Activated CD4-positive, alpha-beta T cell treated with anti-CD3 and anti-CD28 coated beads for 4 hours (primary cell): Measurements from ENCODE around the gene SLC2A5.
"Not testable (repeated sequence)": the region's sequence is repeated elsewhere in the genome, so short reads cannot be mapped to it uniquely, and the experiment has no call there.

Experiments used
- DNase-seq, 2 donors: peaks; one replicate each; pipeline ENCODE4 v3.0.0-alpha.2; 2020

Gene SLC2A5

GRCh38 chr1:9031484-9032259, 37.8 kb downstream of the SLC2A5 start:
- DNase-seq = no peak

GRCh38 chr1:9031077-9031476, 38.4 kb downstream of the SLC2A5 start:
- DNase-seq = not testable (repeated sequence)

- DNase-seq = no peak
Observed at GRCh38 chr1:9028921-9029705, 40.3 kb downstream of the SLC2A5 start.

DNA sequence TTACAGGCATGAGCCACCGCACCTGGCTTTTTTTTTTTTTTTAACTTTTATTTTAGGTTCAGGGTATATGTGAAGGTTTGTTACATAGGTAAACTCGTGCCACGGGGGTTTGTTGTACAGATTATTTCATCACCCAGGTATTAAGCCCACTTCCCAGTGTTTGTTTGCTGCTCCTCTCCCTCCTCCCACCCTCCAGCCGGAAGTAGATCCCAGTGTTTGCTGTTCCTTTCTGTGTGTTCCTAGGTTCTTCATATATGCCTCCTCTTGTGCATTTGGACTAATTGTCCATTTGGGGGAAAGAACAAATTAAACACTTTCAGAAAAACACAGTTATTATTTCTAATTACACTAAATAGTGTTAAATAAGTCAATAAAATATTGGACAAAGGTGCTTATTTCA, 42.1 kb downstream of the SLC2A5 start:
- no peak for DNase-seq

- DNase-seq = no peak
Observed at GRCh38 chr1:9025449-9025848, 44.0 kb downstream of the SLC2A5 start.

- no peak for DNase-seq
Observed at GRCh38 chr1:9024837-9025236, 44.6 kb downstream of the SLC2A5 start.

- no peak for DNase-seq
Observed at GRCh38 chr1:9022773-9023172, 46.7 kb downstream of the SLC2A5 start.

GRCh38 chr1:9022026-9022738, 47.3 kb downstream of the SLC2A5 start:
- not testable (repeated sequence) for DNase-seq

- no peak for DNase-seq
Observed at GRCh38 chr1:9020305-9020704, 49.1 kb downstream of the SLC2A5 start.

GRCh38 chr1:9019896-9020295, 49.5 kb downstream of the SLC2A5 start:
- no peak for DNase-seq

DNA sequence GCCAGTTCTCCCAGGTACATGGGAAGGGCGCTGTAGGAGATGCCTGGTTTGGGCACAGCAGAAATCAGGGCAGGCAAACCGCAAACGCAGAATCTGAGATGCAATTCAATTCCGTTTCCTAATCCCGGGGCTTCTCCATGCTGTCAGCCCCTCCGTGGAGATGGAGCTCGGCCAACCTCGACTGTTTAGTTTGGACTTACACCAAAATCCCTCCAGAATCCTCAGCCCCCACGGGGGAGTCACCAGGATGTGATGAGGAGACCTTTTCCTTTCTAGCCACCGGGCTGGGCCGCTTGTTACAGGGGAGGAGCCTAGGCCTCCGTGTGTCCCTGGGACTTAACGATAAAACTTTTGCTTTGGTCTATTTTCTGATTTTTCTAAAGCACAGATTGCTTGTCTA, 51.1 kb downstream of the SLC2A5 start:
- no peak for DNase-seq

DNA sequence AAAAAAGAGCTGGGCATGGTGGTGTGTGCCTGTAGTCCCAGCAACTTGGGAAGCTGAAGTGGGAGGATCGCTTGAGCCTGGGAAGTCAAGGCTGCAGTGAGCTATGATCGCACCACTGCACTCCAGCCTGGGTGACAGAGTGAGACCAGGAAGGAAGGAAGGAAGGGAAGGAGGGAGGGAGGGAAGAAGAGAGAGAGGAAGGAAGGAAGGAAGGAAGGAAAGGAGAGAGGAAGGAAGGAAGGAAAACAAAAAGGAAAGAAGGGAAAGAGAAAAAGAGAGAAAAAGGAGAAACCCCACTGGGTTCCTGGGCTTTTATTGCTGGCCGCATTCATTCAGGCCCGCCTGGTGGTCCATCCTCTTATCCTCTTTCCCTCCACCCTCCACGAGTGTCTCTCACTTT, 53.0 kb downstream of the SLC2A5 start:
- DNase-seq = no peak

- no peak for DNase-seq
Observed at GRCh38 chr1:9014475-9015375, 54.7 kb downstream of the SLC2A5 start.

GRCh38 chr1:9013819-9014218, 55.6 kb downstream of the SLC2A5 start:
- DNase-seq = no peak

GRCh38 chr1:9010781-9011323, 58.6 kb downstream of the SLC2A5 start:
- no peak for DNase-seq

DNA sequence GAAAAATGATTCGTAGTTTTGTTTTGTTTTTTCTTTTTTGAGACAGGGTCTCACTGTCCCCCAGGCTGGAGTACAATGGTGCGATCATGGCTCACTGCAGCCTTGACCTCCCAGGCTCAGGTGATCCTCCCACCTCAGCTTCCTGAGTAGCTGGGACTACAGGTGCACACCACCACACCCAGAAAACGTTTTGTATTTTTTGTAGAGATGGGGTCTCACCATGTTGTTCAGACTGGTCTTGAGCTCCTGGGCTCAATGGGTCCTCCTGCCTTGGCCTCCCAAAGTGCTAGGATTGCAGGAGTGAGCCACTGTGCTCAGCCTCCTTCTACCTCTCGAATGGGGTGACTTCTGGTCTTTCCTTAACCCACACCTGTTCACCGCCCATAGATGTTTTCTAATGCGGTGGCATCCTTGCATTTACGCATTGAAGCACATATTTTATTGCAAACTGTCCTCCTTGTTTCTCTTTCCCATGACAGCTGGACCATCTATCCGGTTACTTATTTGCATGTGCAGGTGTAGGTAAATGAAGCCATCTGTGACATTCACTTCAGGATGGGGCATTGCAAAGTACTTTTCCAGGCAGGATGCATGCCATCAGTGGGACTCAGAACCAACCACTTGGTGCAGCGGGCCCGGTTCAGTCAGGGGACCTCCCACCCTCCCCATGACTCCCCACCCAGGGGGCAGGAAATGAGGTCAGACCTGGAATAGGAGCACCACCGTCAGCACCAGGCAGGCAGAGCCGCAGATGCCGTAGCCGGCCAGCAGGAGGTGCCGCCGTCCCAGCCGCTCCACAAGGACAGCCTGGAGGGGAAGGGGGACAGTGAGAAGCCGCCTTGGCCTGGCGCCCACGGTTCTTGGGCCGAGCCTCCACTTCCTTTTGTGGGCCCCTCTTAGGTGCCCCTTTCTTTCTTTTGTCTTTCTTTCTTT, 59.7 kb downstream of the SLC2A5 start:
- DNase-seq = no peak

GRCh38 chr1:9008236-9008635, 61.2 kb downstream of the SLC2A5 start:
- no peak for DNase-seq

DNA sequence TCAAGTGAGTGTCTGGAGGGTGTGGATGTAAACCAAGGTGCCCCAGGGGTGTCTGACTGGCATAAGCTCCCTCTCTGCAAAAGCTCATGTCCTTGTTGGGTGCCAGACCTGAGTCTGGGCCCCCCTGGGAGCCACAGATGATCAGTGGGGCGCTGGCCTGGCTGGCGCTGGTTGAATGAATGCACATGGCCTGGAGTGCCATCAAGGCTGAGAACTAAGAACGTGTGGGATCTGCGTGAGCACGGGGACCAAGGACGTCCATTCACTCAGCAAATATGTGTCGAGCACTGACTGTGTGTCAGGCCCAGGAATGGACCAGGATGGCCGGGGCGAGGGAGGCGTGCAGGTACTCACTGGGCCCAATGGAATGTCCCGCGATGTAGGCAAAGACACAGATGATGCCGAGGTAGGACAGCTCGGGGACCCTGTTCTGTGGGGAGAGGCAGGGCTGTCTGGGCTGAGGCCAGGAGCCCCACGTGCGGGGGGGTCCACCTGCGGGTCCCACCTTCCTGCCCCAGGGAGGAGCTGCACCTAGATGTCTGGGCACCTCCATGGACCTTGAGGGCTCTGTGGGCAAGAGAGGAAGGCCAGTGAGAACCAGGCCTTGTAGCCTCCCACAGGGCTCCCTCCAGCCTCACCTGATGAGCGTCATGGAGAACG, 62.3 kb downstream of the SLC2A5 start:
- no peak for DNase-seq

- no peak for DNase-seq
Observed at GRCh38 chr1:9005395-9005708, 64.1 kb downstream of the SLC2A5 start.

DNA sequence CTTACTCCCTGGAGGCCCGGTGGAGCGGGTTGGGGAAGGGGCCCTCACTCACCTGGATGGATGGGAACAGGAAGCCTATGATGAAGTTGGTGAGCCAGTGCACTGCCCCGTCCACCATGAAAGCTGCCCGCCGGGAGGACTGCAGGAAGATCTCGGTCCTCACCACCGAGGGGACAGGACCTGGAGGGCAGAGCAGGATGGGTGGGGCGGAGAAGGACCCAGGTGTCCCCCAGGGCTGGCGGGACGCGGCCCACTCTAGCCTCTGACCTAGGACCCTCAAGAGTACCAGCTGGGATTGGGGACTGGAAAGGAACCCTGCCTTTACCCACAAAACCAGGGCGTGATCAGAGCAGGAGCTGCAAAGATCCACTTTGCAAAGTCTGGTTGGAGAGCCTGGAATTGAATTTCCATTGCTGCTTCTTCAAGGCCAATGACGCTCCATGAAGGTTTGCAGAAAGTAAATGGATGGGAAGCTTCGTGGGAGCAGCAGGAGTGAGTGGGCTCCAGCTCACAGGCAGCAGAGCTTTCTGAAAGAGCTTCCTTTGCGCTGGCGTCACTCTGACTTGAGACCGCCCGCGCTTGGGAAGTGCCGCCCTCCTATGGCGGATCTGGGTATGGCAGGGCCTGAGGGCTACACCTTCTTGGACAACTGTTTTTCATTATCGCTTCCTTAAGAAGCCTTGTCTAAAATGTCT, 64.6 kb downstream of the SLC2A5 start:
- DNase-seq = peak; percentile 71 to 80
